Gastrocnemius medialis (tissue), 4 donors: ENCODE results near the gene ASTN2. TPM values are rescaled to one million over a fixed set of nuclear protein-coding genes. Genes with fewer than 3 reads are reported as not detected.

Experiments used
- ATAC-seq, 2 donors: fragments of 150-250 bp; one replicate each; pipeline ENCODE4 v1.9.1; 2016
- DNase-seq, 2 donors: peaks; one replicate each; pipeline ENCODE4 v3.0.0-alpha.2; 2019
- H3K27ac ChIP-seq, 4 donors: fragments of 200-600 bp; sonication (generic); 1 replicate in 1 of 4; 2 replicates in 3 of 4; pipeline ENCODE4 v1.5.1; 2016 to 2018; ENCODE audit warnings: mild to moderate bottlenecking in 2 of 4, moderate library complexity in 1 of 4
- H3K27me3 ChIP-seq, 3 donors: fragments of 200-600 bp; sonication (generic) in 2 of 3; 1 replicate in 1 of 3; 2 replicates in 2 of 3; pipeline versions ENCODE4 v1.5.1 to v1.6.0; 2016 to 2019; ENCODE audit warnings: mild to moderate bottlenecking in 1 of 3, moderate library complexity in 1 of 3
- H3K36me3 ChIP-seq, 2 donors: fragments of 200-600 bp; sonication (generic) in 1 of 2; one replicate each; pipeline ENCODE4 v1.5.1; 2017 to 2018
- H3K4me1 ChIP-seq, 2 donors: fragments of 200-600 bp; sonication (generic) in 1 of 2; one replicate each; pipeline ENCODE4 v1.5.1; 2016 to 2017; ENCODE audit warnings: mild to moderate bottlenecking in 2 of 2
- H3K4me3 ChIP-seq, 4 donors: fragments of 200-600 bp; sonication (generic) in 3 of 4; 1 replicate in 1 of 4; 2 replicates in 3 of 4; pipeline ENCODE4 v1.5.1; 2016 to 2019; ENCODE audit warnings: mild to moderate bottlenecking in 2 of 4
- H3K9me3 ChIP-seq, 3 donors: fragments of 200-600 bp; sonication (generic) in 2 of 3; 1 replicate in 1 of 3; 2 replicates in 2 of 3; pipeline ENCODE4 v1.5.1; 2016 to 2019
- POLR2A ChIP-seq, 2 donors: fragments of 450-650 bp; IDR thresholded peaks; one replicate each; pipeline ENCODE4 v1.6.1; 2017; ENCODE audit warnings: antibody characterized with exemption in 2 of 2, mild to moderate bottlenecking in 2 of 2, moderate library complexity in 2 of 2
- in situ Hi-C, 4 donors: fragments of 200-750 bp; cut with MboI; loops; one replicate each; pipeline versions ENCODE4 v1.15.0 to v1.8.0; 2017; ENCODE audit warnings: low sequenced_read_pairs in 4 of 4
- intact Hi-C: fragments of 100-400 bp; cut with DNase I; formaldehyde crosslinking; loops from one replicate; pipeline ENCODE4 v1.15.1; 2023; ENCODE audit warnings: low total_unique reads
- total RNA-seq, 4 donors: library from RNA; depleted of rRNA; stranded (reverse); fragments of >200 nt; gene quantifications; one replicate each; pipeline versions ENCODE4 v1.1.0 to v1.2.3, GENCODE V29; 2016
- TF ChIP-seq, protein P1 (sequence below), 5 experiments: fragments of 450-650 bp in 3 of 5; fragments of 200-600 bp in 2 of 5; sonication (generic) in 2 of 5; IDR thresholded peaks in 4 of 5; conservative IDR thresholded peaks in 1 of 5; 1 replicate in 4 of 5; 2 replicates in 1 of 5; pipeline ENCODE4 v1.5.1; 2016 to 2019; ENCODE audit warnings: antibody characterized with exemption in 5 of 5, mild to moderate bottlenecking in 3 of 5, moderate library complexity in 3 of 5

The ASTN2 gene
- total RNA-seq, 4 donors from 2014 or later = 2.5 to 4.6 (median 3.7) TPM

DNA sequence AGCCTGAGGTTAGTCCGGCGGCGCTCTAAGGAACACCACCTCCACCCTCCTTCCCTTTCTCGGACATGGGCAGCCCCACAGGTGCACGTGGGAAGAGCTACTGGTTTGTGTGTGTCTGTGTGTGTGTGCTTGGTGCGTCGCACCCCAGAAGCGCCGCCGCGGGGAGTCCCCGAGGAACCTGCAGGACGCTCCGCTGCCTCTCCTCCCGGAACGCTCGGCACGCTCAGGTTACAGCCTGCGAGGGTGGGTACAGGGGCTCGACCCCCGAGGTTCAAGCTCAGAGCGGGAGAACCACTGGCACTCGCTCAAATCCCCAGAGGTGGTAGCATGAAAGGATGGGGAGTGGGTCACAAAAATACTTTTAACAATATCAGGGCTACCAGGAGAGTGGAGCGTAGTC lies 2.0 kb downstream of the ASTN2 start:
- H3K36me3 ChIP-seq = no peaks in the 10 kb centered on the region
- H3K27me3 ChIP-seq = peaks cover 41 to 49% (median 48%) of the 10 kb centered on the region in 3 donors
- H3K9me3 ChIP-seq = no peaks in the 10 kb centered on the region
- ATAC-seq (no peak), DNase-seq (no peak)
- TF ChIP-seq, protein P1, sequence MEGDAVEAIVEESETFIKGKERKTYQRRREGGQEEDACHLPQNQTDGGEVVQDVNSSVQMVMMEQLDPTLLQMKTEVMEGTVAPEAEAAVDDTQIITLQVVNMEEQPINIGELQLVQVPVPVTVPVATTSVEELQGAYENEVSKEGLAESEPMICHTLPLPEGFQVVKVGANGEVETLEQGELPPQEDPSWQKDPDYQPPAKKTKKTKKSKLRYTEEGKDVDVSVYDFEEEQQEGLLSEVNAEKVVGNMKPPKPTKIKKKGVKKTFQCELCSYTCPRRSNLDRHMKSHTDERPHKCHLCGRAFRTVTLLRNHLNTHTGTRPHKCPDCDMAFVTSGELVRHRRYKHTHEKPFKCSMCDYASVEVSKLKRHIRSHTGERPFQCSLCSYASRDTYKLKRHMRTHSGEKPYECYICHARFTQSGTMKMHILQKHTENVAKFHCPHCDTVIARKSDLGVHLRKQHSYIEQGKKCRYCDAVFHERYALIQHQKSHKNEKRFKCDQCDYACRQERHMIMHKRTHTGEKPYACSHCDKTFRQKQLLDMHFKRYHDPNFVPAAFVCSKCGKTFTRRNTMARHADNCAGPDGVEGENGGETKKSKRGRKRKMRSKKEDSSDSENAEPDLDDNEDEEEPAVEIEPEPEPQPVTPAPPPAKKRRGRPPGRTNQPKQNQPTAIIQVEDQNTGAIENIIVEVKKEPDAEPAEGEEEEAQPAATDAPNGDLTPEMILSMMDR (IDR thresholded peaks at IDR 0.05 in 4 of 5, conservative IDR thresholded peaks at IDR 0.05 in 1 of 5) = no peak
- TF ChIP-seq POLR2A (IDR thresholded peaks at IDR 0.05) = no peak
- peak overlapping the region in 2 of 4 donors; percentile 6 to 9 for H3K4me3 ChIP-seq
- in situ Hi-C loops = no loop called here
- peaks cover 0 to 21% of the 10 kb centered on the region in 2 donors for H3K4me1 ChIP-seq
- no peak overlapping the region for H3K27ac ChIP-seq
- intact Hi-C loops = no loop called here

- Histone ChIP-seq H3K9me3 (no peaks in the 10 kb centered on the region), H3K27me3 (peaks cover 34 to 43% (median 41%) of the 10 kb centered on the region in 3 donors), H3K4me3 (no peak overlapping the region), H3K27ac (no peak overlapping the region), H3K4me1 (peaks cover 0 to 21% of the 10 kb centered on the region in 2 donors), H3K36me3 (no peaks in the 10 kb centered on the region)
- in situ Hi-C loops (no loop called here), intact Hi-C loops (no loop called here)
- TF ChIP-seq, protein P1 (IDR thresholded peaks at IDR 0.05 in 4 of 5, conservative IDR thresholded peaks at IDR 0.05 in 1 of 5) = no peak
- TF ChIP-seq POLR2A (IDR thresholded peaks at IDR 0.05) = no peak
- no peak for DNase-seq
- ATAC-seq = no peak
These were observed 2.7 kb downstream of the ASTN2 start for GRCh38 chr9:117412006-117412715.

GRCh38 chr9:117411547-117411946 lies 3.3 kb downstream of the ASTN2 start:
- Histone ChIP-seq H3K27me3 (peaks cover 34 to 37% (median 35%) of the 10 kb centered on the region in 3 donors), H3K9me3 (no peaks in the 10 kb centered on the region), H3K27ac (no peak overlapping the region), H3K36me3 (no peaks in the 10 kb centered on the region), H3K4me3 (no peak overlapping the region), H3K4me1 (peaks cover 0 to 21% of the 10 kb centered on the region in 2 donors)
- intact Hi-C loops (no loop called here), in situ Hi-C loops (no loop called here)
- TF ChIP-seq POLR2A (IDR thresholded peaks at IDR 0.05) = no peak
- TF ChIP-seq, protein P1 (IDR thresholded peaks at IDR 0.05 in 4 of 5, conservative IDR thresholded peaks at IDR 0.05 in 1 of 5) = peak in 4 of 5 experiments; percentile 18 to 42 (median 34)
- ATAC-seq (peak in 1 of 2 donors; percentile 32), DNase-seq (no peak)

GRCh38 chr9:117409321-117409720 lies 5.5 kb downstream of the ASTN2 start:
- Histone ChIP-seq H3K27ac (no peak overlapping the region), H3K27me3 (peaks cover 18 to 24% (median 22%) of the 10 kb centered on the region in 3 donors), H3K9me3 (no peaks in the 10 kb centered on the region), H3K36me3 (no peaks in the 10 kb centered on the region), H3K4me1 (peaks cover 0 to 14% of the 10 kb centered on the region in 2 donors), H3K4me3 (no peak overlapping the region)
- in situ Hi-C loops = no loop called here
- TF ChIP-seq, protein P1 (IDR thresholded peaks at IDR 0.05 in 4 of 5, conservative IDR thresholded peaks at IDR 0.05 in 1 of 5) = no peak
- TF ChIP-seq POLR2A (IDR thresholded peaks at IDR 0.05) = no peak
- DNase-seq (no peak), ATAC-seq (no peak)
- intact Hi-C loops = no loop called here
